Loucy (cell line): Measurements from ENCODE around the gene SYT7.

Source experiments
- H2AFZ ChIP-seq: fragments of 200-600 bp; sonication (generic); 2 replicates; pipeline ENCODE4 v1.6.0; 2016; ENCODE audit warnings: antibody characterized with exemption, mild to moderate bottlenecking, low read length, moderate library complexity
- H3F3A ChIP-seq: fragments of 200-600 bp; 2 replicates; pipeline ENCODE4 v1.6.0; 2016; ENCODE audit warnings: antibody characterized with exemption, low read depth, mild to moderate bottlenecking
- H3K27me3 ChIP-seq: fragments of 200-600 bp; sonication (generic); 2 replicates; pipeline ENCODE4 v1.6.1; 2014; ENCODE audit warnings: low read length, mild to moderate bottlenecking; ENCODE audit not compliant: insufficient read depth, poor library complexity, severe bottlenecking
- H3K36me3 ChIP-seq: fragments of 200-600 bp; sonication (generic); 2 replicates; pipeline ENCODE4 v1.6.1; 2016; ENCODE audit warnings: low read length; ENCODE audit not compliant: insufficient read depth
- H3K4me1 ChIP-seq: fragments of 200-600 bp; sonication (generic); 2 replicates; pipeline ENCODE4 v1.5.1; 2014; ENCODE audit warnings: low read length, mild to moderate bottlenecking; ENCODE audit not compliant: insufficient read depth, poor library complexity, severe bottlenecking
- H3K4me2 ChIP-seq: fragments of 200-600 bp; sonication (generic); 2 replicates; pipeline ENCODE4 v1.6.0; 2014; ENCODE audit warnings: antibody characterized with exemption, low read length, low read depth, mild to moderate bottlenecking; ENCODE audit not compliant: poor library complexity, severe bottlenecking
- H3K4me3 ChIP-seq: fragments of 200-600 bp; sonication (generic); 2 replicates; pipeline ENCODE4 v1.5.1; 2014; ENCODE audit warnings: low read length, mild to moderate bottlenecking, mixed read lengths; ENCODE audit not compliant: poor library complexity, severe bottlenecking
- H3K79me2 ChIP-seq: fragments of 200-600 bp; sonication (generic); 2 replicates; pipeline ENCODE4 v1.6.1; 2014; ENCODE audit warnings: low read length; ENCODE audit not compliant: insufficient read depth
- H3K9ac ChIP-seq: fragments of 200-600 bp; sonication (generic); 2 replicates; pipeline ENCODE4 v1.6.0; 2014; ENCODE audit warnings: mild to moderate bottlenecking, low read depth, low read length, moderate library complexity; ENCODE audit not compliant: poor library complexity, severe bottlenecking
- H3K9me2 ChIP-seq: fragments of 200-600 bp; sonication (generic); replicated peaks from 2 replicates; pipeline ENCODE4 v1.6.1; 2016; ENCODE audit warnings: low read depth, low read length, mixed read lengths
- H3K9me3 ChIP-seq: fragments of 200-600 bp; sonication (generic); 2 replicates; pipeline ENCODE4 v1.6.1; 2014; ENCODE audit warnings: mild to moderate bottlenecking, antibody characterized with exemption, low read length, low read depth; ENCODE audit not compliant: insufficient read depth
- H4K20me1 ChIP-seq: fragments of 200-600 bp; sonication (generic); 2 replicates; pipeline ENCODE4 v1.6.0; 2014; ENCODE audit warnings: antibody characterized with exemption, low read length, mild to moderate bottlenecking; ENCODE audit not compliant: insufficient read depth, poor library complexity, severe bottlenecking
- EZH2phosphoT487 ChIP-seq: fragments of 200-600 bp; IDR thresholded peaks from 2 replicates; pipeline ENCODE4 v1.6.1; 2018; ENCODE audit warnings: antibody characterized with exemption, mild to moderate bottlenecking, moderate library complexity, borderline replicate concordance
- TF ChIP-seq, protein P1 (sequence below): fragments of 200-600 bp; sonication (generic); conservative IDR thresholded peaks from 2 replicates; pipeline ENCODE4 v1.5.1; 2014; ENCODE audit warnings: mild to moderate bottlenecking, antibody characterized with exemption, low read length

The SYT7 gene

DNA sequence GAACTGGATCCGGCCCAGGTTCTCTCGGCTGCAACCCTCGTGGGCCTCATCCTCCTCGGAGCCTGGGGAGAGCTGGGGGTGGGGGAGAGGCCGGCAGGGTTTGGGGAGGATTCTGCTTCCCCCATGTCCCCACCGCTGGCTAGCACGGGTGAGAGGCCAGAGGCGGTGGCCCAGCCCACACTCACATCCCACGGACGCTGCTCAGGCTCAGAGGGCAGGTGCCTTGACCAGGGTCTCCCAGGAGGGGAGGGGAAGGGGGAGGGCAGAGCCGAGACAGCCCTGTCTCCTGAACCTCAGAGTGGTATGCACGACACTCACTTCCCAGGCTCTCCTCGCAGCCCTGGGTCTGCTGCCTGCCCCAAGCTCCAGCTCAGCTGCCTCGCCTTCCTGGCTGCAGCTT is 52.8 kb downstream of the SYT7 start:
- Histone ChIP-seq H3K9me2 (no peaks in the 10 kb centered on the region), H3K36me3 (no peaks in the 10 kb centered on the region), H3K27me3 (no peaks in the 10 kb centered on the region), H3K4me3 (no peak overlapping the region), H2AFZ (no peak overlapping the region), H3F3A (no peaks in the 10 kb centered on the region), H3K9ac (no peak overlapping the region), H3K4me2 (no peak overlapping the region), H3K9me3 (no peaks in the 10 kb centered on the region), H3K4me1 (no peaks in the 10 kb centered on the region), H4K20me1 (no peaks in the 10 kb centered on the region), H3K79me2 (no peaks in the 10 kb centered on the region)
- TF ChIP-seq EZH2phosphoT487 = no peak
- TF ChIP-seq, protein P1, sequence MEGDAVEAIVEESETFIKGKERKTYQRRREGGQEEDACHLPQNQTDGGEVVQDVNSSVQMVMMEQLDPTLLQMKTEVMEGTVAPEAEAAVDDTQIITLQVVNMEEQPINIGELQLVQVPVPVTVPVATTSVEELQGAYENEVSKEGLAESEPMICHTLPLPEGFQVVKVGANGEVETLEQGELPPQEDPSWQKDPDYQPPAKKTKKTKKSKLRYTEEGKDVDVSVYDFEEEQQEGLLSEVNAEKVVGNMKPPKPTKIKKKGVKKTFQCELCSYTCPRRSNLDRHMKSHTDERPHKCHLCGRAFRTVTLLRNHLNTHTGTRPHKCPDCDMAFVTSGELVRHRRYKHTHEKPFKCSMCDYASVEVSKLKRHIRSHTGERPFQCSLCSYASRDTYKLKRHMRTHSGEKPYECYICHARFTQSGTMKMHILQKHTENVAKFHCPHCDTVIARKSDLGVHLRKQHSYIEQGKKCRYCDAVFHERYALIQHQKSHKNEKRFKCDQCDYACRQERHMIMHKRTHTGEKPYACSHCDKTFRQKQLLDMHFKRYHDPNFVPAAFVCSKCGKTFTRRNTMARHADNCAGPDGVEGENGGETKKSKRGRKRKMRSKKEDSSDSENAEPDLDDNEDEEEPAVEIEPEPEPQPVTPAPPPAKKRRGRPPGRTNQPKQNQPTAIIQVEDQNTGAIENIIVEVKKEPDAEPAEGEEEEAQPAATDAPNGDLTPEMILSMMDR = no peak

DNA sequence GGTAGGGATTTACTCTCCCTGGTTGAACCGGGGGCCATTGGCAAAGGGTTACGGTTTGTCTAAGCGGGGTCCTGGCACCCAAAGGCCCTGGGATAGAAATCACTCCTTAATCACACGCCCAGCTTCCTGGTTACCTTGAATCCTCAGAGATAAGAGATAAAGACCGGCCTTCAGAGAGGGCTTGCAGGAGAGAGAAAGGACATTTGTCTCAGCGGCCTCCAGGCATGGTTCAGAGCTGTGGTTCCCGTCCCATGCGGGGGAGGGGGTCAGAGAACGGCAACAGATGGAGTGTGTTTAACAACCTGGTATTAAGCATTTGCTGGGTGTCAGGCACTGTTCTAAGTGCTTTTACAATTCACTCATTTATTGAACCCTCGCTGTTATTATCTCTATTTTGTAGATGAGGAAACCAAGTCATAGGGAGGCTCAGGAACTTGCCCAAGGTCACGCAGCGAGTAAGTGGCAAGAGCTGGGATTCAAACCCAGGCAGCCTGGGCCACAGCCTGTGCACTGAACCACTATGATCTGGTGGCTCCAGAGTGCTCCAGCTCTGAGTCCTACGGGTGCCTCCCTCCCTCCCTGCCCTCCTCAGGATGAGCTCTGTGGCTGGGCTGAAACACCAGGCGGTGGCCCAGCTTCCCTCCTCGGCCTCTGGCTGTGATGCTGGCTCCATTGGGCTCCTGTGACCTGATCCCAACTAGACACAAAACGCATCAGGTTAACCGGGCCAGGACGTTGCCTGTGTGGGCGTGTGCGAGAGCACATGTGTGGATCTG is 53.7 kb downstream of the SYT7 start:
- Histone ChIP-seq H2AFZ (no peak overlapping the region), H3K4me1 (no peaks in the 10 kb centered on the region), H3K36me3 (no peaks in the 10 kb centered on the region), H4K20me1 (no peaks in the 10 kb centered on the region), H3K4me3 (no peak overlapping the region), H3K79me2 (no peaks in the 10 kb centered on the region), H3K9ac (no peak overlapping the region), H3K9me3 (no peaks in the 10 kb centered on the region), H3K27me3 (no peaks in the 10 kb centered on the region), H3K4me2 (no peak overlapping the region), H3F3A (no peaks in the 10 kb centered on the region), H3K9me2 (no peaks in the 10 kb centered on the region)
- TF ChIP-seq EZH2phosphoT487 = no peak
- TF ChIP-seq, protein P1 = no peak

GRCh38 chr11:61526229-61526628 is 54.6 kb downstream of the SYT7 start:
- no peak for TF ChIP-seq EZH2phosphoT487
- TF ChIP-seq, protein P1 = no peak
- no peak overlapping the region for H2AFZ ChIP-seq
- no peaks in the 10 kb centered on the region for H3K9me2 ChIP-seq
- no peak overlapping the region for H3K4me2 ChIP-seq
- H3K4me1 ChIP-seq = no peaks in the 10 kb centered on the region
- no peak overlapping the region for H3K4me3 ChIP-seq
- H3K9ac ChIP-seq = no peak overlapping the region
- no peaks in the 10 kb centered on the region for H3F3A ChIP-seq
- no peaks in the 10 kb centered on the region for H3K36me3 ChIP-seq
- no peaks in the 10 kb centered on the region for H3K27me3 ChIP-seq
- H3K79me2 ChIP-seq = no peaks in the 10 kb centered on the region
- no peaks in the 10 kb centered on the region for H3K9me3 ChIP-seq
- H4K20me1 ChIP-seq = no peaks in the 10 kb centered on the region
